HepG2 (cell line): ENCODE results near the gene CDCP2. TPM values are rescaled to one million over a fixed set of nuclear protein-coding genes. Genes with fewer than 3 reads are reported as not detected.
A peak's percentile ranks its signal among the peaks of the same experiment; 100 is the strongest.

Experiments used
- FOXC1 ChIP-seq: sonication (generic); formaldehyde crosslinking; IDR thresholded peaks from 2 replicates; pipeline ENCODE4 v1.8.0; 2022; ENCODE audit warnings: mild to moderate bottlenecking, missing genetic modification reagents, borderline replicate concordance
- FOXO1 ChIP-seq: sonication (generic); formaldehyde crosslinking; IDR thresholded peaks from 2 replicates; pipeline ENCODE4 v1.4.0; 2020; ENCODE audit warnings: missing genetic modification reagents
- HNF4A ChIP-seq: sonication (generic); formaldehyde crosslinking; IDR thresholded peaks from 2 replicates; pipeline ENCODE4 v1.4.0; 2020; ENCODE audit warnings: missing genetic modification reagents
- LCORL ChIP-seq, 2 experiments: fragments of 450-650 bp in 1 of 2; sonication (generic) in 1 of 2; formaldehyde crosslinking in 1 of 2; IDR thresholded peaks; 2 replicates each; pipeline versions ENCODE4 v1.5.0 to v1.6.1; 2017 to 2020; ENCODE audit warnings: antibody characterized with exemption in 1 of 2, missing genetic modification reagents in 1 of 2
- SKI ChIP-seq: fragments of 450-650 bp; IDR thresholded peaks from one replicate; pipeline ENCODE4 v1.6.1; 2018; ENCODE audit warnings: mild to moderate bottlenecking; ENCODE audit not compliant: partially characterized antibody
- SP2 ChIP-seq: sonication (generic); formaldehyde crosslinking; IDR thresholded peaks from 2 replicates; pipeline ENCODE4 v1.5.1; 2020; ENCODE audit warnings: mild to moderate bottlenecking, missing genetic modification reagents
- TGIF2 ChIP-seq: IDR thresholded peaks from 2 replicates; pipeline ENCODE4 v1.6.1; 2016; ENCODE audit warnings: control low read depth, missing compliant biosample characterization
- ZBTB38 ChIP-seq: sonication (generic); formaldehyde crosslinking; IDR thresholded peaks from 2 replicates; pipeline ENCODE4 v1.5.1; 2020; ENCODE audit warnings: mild to moderate bottlenecking, missing genetic modification reagents
- ZFP36L1 ChIP-seq: sonication (generic); formaldehyde crosslinking; IDR thresholded peaks from 2 replicates; pipeline ENCODE4 v1.8.0; 2022; ENCODE audit warnings: mild to moderate bottlenecking, missing genetic modification reagents, moderate library complexity
- ZFP90 ChIP-seq: sonication (generic); formaldehyde crosslinking; IDR thresholded peaks from 2 replicates; pipeline ENCODE4 v1.8.0; 2022; ENCODE audit warnings: missing genetic modification reagents, mild to moderate bottlenecking, inconsistent platforms, borderline replicate concordance
- ZFX ChIP-seq: sonication (generic); formaldehyde crosslinking; IDR thresholded peaks from 2 replicates; pipeline ENCODE4 v1.4.0; 2020; ENCODE audit warnings: mild to moderate bottlenecking, low read depth, missing genetic modification reagents, moderate library complexity
- ZSCAN29 ChIP-seq: sonication (generic); formaldehyde crosslinking; conservative IDR thresholded peaks from 2 replicates; pipeline ENCODE4 v1.4.0; 2020; ENCODE audit warnings: mild to moderate bottlenecking, missing genetic modification reagents
- ZSCAN31 ChIP-seq: sonication (generic); formaldehyde crosslinking; IDR thresholded peaks from 2 replicates; pipeline ENCODE4 v1.5.0; 2020; ENCODE audit warnings: low read depth, mild to moderate bottlenecking, missing genetic modification reagents
- polyA plus RNA-seq, 8 experiments: library from polyadenylated mRNA; depleted of rRNA in 3 of 8; stranded (reverse) in 7 of 8; unstranded in 1 of 8; fragments of >200 nt; fragmentation: Illumina TruSeq in 4 of 8; extraction: Trizol in 4 of 8; gene quantifications; 2 replicates each; pipeline versions ENCODE4 v1.2.1 to v1.2.3, GENCODE V29; 2011 to 2016; ENCODE audit warnings: low read depth in 4 of 8, missing spikeins in 1 of 8, mixed read lengths in 1 of 8; ENCODE audit not compliant: insufficient read depth in 1 of 8
- total RNA-seq, 5 experiments: library from RNA; depleted of rRNA; stranded (reverse); fragments of >200 nt; fragmentation: Illumina TruSeq; extraction: Trizol; gene quantifications; 2 replicates each; pipeline ENCODE4 v1.2.3, GENCODE V29; 2016; ENCODE audit warnings: low read depth in 1 of 5
- TF ChIP-seq, protein P1 (sequence below): sonication (generic); formaldehyde crosslinking; IDR thresholded peaks from 2 replicates; pipeline ENCODE4 v1.5.0; 2020; ENCODE audit warnings: missing genetic modification reagents, mild to moderate bottlenecking, borderline replicate concordance
- TF ChIP-seq, protein P2 (sequence below): IDR thresholded peaks from 2 replicates; pipeline ENCODE4 v1.6.1; 2016; ENCODE audit warnings: missing genetic modification reagents, missing compliant biosample characterization
- TF ChIP-seq, protein P3 (sequence below): sonication (generic); formaldehyde crosslinking; IDR thresholded peaks from 2 replicates; pipeline ENCODE4 v1.5.1; 2020; ENCODE audit warnings: mild to moderate bottlenecking, missing genetic modification reagents, moderate library complexity
- TF ChIP-seq, protein P4 (sequence below): sonication (generic); formaldehyde crosslinking; IDR thresholded peaks from 2 replicates; pipeline ENCODE4 v1.8.0; 2022; ENCODE audit warnings: mild to moderate bottlenecking, missing genetic modification reagents; ENCODE audit not compliant: insufficient replicate concordance
- TF ChIP-seq, protein P5 (sequence below): sonication (generic); formaldehyde crosslinking; IDR thresholded peaks from 2 replicates; pipeline ENCODE4 v1.4.0; 2020; ENCODE audit warnings: missing genetic modification reagents
- TF ChIP-seq, protein P6 (sequence below): sonication (generic); formaldehyde crosslinking; conservative IDR thresholded peaks from 2 replicates; pipeline ENCODE4 v1.4.0; 2020; ENCODE audit warnings: missing genetic modification reagents

Gene CDCP2
- total and polyA plus RNA-seq, 2 of the 13 experiments (the other 11 are each of a cell fraction or from before 2014, with no cell fraction given): not detected

DNA sequence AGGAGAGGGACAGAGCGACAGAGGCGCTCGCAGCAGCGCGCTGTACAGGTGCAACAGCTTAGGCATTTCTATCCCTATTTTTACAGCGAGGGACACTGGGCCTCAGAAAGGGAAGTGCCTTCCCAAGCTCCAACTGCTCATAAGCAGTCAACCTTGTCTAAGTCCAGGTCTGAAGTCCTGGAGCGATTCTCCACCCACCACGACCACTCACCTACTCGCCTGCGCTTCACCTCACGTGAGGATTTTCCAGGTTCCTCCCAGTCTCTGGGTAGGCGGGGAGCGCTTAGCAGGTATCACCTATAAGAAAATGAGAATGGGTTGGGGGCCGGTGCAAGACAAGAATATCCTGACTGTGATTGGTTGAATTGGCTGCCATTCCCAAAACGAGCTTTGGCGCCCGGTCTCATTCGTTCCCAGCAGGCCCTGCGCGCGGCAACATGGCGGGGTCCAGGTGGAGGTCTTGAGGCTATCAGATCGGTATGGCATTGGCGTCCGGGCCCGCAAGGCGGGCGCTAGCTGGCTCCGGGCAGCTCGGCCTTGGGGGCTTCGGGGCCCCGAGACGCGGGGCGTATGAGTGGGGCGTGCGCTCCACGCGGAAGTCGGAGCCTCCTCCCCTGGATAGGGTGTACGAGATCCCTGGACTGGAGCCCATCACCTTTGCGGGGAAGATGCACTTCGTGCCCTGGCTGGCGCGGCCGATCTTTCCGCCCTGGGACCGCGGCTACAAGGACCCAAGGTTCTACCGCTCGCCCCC is 47.1 kb upstream of the CDCP2 start, which contains the start of the genes CYB5RL and MRPL37 (continued):
- TF ChIP-seq SKI: peak; percentile 5
- TF ChIP-seq ZFP90 (CRISPR knock-in tag): 0 out of 2 replicates have a peak, but pooled peaks have one; percentile 45
- no peak for TF ChIP-seq ZSCAN29 (CRISPR knock-in tag)
- TF ChIP-seq ZFX: peak; percentile 85; the same call in 1 of the 2 replicates
- TF ChIP-seq, protein P1, sequence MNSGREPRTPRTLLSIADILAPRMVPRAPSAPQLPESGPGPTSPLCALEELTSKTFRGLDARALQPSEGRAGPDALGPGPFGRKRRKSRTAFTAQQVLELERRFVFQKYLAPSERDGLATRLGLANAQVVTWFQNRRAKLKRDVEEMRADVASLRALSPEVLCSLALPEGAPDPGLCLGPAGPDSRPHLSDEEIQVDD: peak; percentile 38; the same call in 1 of the 2 replicates
- TF ChIP-seq, protein P2, sequence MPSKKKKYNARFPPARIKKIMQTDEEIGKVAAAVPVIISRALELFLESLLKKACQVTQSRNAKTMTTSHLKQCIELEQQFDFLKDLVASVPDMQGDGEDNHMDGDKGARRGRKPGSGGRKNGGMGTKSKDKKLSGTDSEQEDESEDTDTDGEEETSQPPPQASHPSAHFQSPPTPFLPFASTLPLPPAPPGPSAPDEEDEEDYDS (CRISPR knock-in tag): peak; percentile 94
- TF ChIP-seq HNF4A (CRISPR knock-in tag): peak; percentile 33
- peak; percentile 99 for TF ChIP-seq SP2 (CRISPR knock-in tag)
- no peak for TF ChIP-seq FOXO1 (CRISPR knock-in tag)
- no peak for TF ChIP-seq ZFP36L1 (CRISPR knock-in tag)
- TF ChIP-seq, protein P3, sequence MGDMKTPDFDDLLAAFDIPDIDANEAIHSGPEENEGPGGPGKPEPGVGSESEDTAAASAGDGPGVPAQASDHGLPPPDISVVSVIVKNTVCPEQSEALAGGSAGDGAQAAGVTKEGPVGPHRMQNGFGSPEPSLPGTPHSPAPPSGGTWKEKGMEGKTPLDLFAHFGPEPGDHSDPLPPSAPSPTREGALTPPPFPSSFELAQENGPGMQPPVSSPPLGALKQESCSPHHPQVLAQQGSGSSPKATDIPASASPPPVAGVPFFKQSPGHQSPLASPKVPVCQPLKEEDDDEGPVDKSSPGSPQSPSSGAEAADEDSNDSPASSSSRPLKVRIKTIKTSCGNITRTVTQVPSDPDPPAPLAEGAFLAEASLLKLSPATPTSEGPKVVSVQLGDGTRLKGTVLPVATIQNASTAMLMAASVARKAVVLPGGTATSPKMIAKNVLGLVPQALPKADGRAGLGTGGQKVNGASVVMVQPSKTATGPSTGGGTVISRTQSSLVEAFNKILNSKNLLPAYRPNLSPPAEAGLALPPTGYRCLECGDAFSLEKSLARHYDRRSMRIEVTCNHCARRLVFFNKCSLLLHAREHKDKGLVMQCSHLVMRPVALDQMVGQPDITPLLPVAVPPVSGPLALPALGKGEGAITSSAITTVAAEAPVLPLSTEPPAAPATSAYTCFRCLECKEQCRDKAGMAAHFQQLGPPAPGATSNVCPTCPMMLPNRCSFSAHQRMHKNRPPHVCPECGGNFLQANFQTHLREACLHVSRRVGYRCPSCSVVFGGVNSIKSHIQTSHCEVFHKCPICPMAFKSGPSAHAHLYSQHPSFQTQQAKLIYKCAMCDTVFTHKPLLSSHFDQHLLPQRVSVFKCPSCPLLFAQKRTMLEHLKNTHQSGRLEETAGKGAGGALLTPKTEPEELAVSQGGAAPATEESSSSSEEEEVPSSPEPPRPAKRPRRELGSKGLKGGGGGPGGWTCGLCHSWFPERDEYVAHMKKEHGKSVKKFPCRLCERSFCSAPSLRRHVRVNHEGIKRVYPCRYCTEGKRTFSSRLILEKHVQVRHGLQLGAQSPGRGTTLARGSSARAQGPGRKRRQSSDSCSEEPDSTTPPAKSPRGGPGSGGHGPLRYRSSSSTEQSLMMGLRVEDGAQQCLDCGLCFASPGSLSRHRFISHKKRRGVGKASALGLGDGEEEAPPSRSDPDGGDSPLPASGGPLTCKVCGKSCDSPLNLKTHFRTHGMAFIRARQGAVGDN (CRISPR knock-in tag): peak; percentile 84
- TF ChIP-seq ZBTB38 (CRISPR knock-in tag): no peak; the same call in 1 of the 2 replicates
- peak; percentile 16; the same call in 1 of the 2 replicates for TF ChIP-seq FOXC1 (CRISPR knock-in tag)
- TF ChIP-seq ZSCAN31 (CRISPR knock-in tag): peak; percentile 56; the same call in 1 of the 2 replicates
- TF ChIP-seq, protein P4, sequence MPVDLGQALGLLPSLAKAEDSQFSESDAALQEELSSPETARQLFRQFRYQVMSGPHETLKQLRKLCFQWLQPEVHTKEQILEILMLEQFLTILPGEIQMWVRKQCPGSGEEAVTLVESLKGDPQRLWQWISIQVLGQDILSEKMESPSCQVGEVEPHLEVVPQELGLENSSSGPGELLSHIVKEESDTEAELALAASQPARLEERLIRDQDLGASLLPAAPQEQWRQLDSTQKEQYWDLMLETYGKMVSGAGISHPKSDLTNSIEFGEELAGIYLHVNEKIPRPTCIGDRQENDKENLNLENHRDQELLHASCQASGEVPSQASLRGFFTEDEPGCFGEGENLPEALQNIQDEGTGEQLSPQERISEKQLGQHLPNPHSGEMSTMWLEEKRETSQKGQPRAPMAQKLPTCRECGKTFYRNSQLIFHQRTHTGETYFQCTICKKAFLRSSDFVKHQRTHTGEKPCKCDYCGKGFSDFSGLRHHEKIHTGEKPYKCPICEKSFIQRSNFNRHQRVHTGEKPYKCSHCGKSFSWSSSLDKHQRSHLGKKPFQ: peak; percentile 29
- peak; percentile 58; the same call in 1 of the 2 replicates for TF ChIP-seq TGIF2
- TF ChIP-seq, protein P5, sequence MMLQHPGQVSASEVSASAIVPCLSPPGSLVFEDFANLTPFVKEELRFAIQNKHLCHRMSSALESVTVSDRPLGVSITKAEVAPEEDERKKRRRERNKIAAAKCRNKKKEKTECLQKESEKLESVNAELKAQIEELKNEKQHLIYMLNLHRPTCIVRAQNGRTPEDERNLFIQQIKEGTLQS (CRISPR knock-in tag): 0 out of 2 replicates have a peak, but pooled peaks have one; percentile 1
- TF ChIP-seq, protein P6, sequence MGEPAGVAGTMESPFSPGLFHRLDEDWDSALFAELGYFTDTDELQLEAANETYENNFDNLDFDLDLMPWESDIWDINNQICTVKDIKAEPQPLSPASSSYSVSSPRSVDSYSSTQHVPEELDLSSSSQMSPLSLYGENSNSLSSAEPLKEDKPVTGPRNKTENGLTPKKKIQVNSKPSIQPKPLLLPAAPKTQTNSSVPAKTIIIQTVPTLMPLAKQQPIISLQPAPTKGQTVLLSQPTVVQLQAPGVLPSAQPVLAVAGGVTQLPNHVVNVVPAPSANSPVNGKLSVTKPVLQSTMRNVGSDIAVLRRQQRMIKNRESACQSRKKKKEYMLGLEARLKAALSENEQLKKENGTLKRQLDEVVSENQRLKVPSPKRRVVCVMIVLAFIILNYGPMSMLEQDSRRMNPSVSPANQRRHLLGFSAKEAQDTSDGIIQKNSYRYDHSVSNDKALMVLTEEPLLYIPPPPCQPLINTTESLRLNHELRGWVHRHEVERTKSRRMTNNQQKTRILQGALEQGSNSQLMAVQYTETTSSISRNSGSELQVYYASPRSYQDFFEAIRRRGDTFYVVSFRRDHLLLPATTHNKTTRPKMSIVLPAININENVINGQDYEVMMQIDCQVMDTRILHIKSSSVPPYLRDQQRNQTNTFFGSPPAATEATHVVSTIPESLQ (CRISPR knock-in tag): 0 out of 2 replicates have a peak, but pooled peaks have one; percentile 40
- TF ChIP-seq LCORL (IDR thresholded peaks at IDR 0.05): no peak
- peak; percentile 50; the same call in 1 of the 2 replicates for TF ChIP-seq LCORL (CRISPR knock-in tag; IDR thresholded peaks at IDR 0.05)
